Measurements from ENCODE around the gene CRKL. TPM values are rescaled to one million over a fixed set of nuclear protein-coding genes. Genes with fewer than 3 reads are reported as not detected.
"Not testable (repeated sequence)": the region's sequence is repeated elsewhere in the genome, so short reads cannot be mapped to it uniquely, and the experiment has no call there.

The CRKL gene
- total and polyA plus RNA-seq, 2 of the 4 experiments (the other 2 are of a cell fraction), result 20.6 to 35.5 TPM

DNA sequence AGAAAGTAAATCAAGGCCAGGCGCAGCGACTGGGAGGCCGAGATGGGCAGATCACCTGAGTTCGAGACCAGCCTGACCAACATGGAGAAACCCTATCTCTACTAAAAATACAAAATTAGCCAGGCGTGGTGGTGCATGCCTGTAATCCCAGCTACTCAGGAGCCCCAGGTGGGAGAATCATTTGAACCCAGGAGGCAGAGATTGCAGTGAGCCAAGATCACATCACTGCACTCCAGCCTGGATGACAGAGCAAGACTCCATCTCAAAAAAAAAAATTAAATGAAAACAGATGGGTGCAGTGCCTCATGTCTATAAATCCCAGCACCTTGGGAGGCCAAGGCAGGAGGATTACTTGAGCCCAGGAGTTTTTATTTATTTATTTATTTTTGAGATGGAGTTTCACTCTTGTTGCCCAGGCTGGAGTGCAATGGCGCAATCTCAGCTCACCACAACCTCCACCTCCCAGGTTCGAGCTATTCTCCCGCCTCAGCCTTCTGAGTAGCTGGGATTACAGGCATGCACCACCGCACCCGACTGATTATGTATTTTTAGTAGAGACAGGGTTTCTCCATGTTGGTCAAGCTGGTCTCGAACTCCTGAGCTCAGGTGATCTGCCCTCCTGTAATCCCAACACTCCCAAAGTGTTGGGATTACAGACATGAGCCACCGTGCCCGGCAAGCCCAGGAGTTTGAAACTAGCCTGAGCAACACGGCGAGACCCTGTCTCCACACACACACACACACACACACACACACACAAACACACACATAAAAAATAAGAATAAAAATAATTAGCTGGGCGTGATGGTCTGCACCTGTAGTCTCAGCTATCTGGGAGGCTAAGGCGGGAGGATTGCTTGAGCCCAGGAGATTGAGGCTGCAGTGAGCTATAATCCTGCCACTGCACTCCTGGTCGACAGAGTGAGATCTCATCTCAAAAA is 15.8 kb upstream of the CRKL start:
- H3K56ac ChIP-seq (ENCODE audit: extremely low read depth, insufficient read depth, low read length); H2AK9ac ChIP-seq (replicated peaks; ENCODE audit: low read depth, low read length, poor library complexity); H3K27ac ChIP-seq (ENCODE audit: insufficient read depth, low read length); H2AFZ ChIP-seq (replicated peaks; ENCODE audit: low read length, poor library complexity); H3K4me2 ChIP-seq (ENCODE audit: low read depth, low read length); H2BK5ac ChIP-seq (ENCODE audit: low read depth, low read length, poor library complexity, severe bottlenecking); H2BK120ac ChIP-seq (ENCODE audit: low read depth, low read length); H3K14ac ChIP-seq (replicated peaks; ENCODE audit: low read depth, low read length); H3K18ac ChIP-seq (ENCODE audit: low read depth, low read length); DNase-seq; POLR2A ChIA-PET (ENCODE audit: unreplicated experiment); H3K27me3 ChIP-seq (ENCODE audit: control insufficient read depth, insufficient read depth, low read length); in situ Hi-C loops (cut with MboI; ENCODE audit: low sequenced_read_pairs); H3K36me3 ChIP-seq (ENCODE audit: control insufficient read depth, insufficient read depth, low read length); H4K20me1 ChIP-seq (ENCODE audit: insufficient read depth, low read length); H4K5ac ChIP-seq (ENCODE audit: low read depth, low read length); BruUV-seq (replicated peaks); H3K4ac ChIP-seq (ENCODE audit: low read depth, low read length); H4K91ac ChIP-seq (ENCODE audit: insufficient read depth, low read depth, low read length); H3K9me1 ChIP-seq (ENCODE audit: insufficient read depth, low read length); H3K4me3 ChIP-seq (ENCODE audit: insufficient read depth, low read depth, low read length); H2BK20ac ChIP-seq (ENCODE audit: low read depth, low read length); H3K9ac ChIP-seq (ENCODE audit: low read depth, low read length); H2AK5ac ChIP-seq (ENCODE audit: low read depth, low read length); H4K8ac ChIP-seq (ENCODE audit: low read depth in 2 of 2, low read length in 2 of 2); H2BK15ac ChIP-seq (ENCODE audit: low read depth, low read length); ATAC-seq (ENCODE audit: low read depth); H3K9me3 ChIP-seq (ENCODE audit: control insufficient read depth, insufficient read depth, low read length); intact Hi-C loops (cut with micrococcal nuclease); H3K23ac ChIP-seq (ENCODE audit: low read depth, low read length); H3K79me1 ChIP-seq (ENCODE audit: low read depth in 1 of 2, low read length in 2 of 2); dilution Hi-C loops (cut with HindIII; ENCODE audit: low sequenced_read_pairs, unreplicated experiment): not testable (repeated sequence)
- peaks cover 10% of the 10 kb centered on the region for H3K4me1 ChIP-seq (ENCODE audit: control insufficient read depth, insufficient read depth, low read length)
- CTCF ChIA-PET, result interaction anchor here (0.6 kb wide), 1 partner anchor 8 kb away, joined by 4 read pairs; no protein-coding TSS in a partner anchor
- WGBS, 2 experiments (ENCODE audit: extremely low coverage in 2 of 2, insufficient read length in 1 of 2), result 80% methylated on average over 1 of the region's 18 CpGs; no CpG with 5 or more reads in 1 of the 2 experiments

All from IMR-90 (cell line).